Skeletal muscle tissue (tissue), 4 donors: ENCODE measurements around the gene DDX27. TPM values are rescaled to one million over a fixed set of nuclear protein-coding genes. Genes with fewer than 3 reads are reported as not detected.

Experiments used
- H3K27ac ChIP-seq: one replicate; pipeline ENCODE4 v1.7.0; 2013; ENCODE audit warnings: mild to moderate bottlenecking, low read depth, low read length, inconsistent platforms
- H3K27me3 ChIP-seq, 3 donors: one replicate each; pipeline ENCODE4 v1.7.0; 2013; ENCODE audit warnings: low read length in 3 of 3; ENCODE audit not compliant: control insufficient read depth in 3 of 3, insufficient read depth in 3 of 3
- H3K36me3 ChIP-seq, 3 donors: one replicate each; pipeline ENCODE4 v1.7.0; 2013; ENCODE audit warnings: low read length in 3 of 3; ENCODE audit not compliant: control insufficient read depth in 3 of 3, insufficient read depth in 3 of 3
- H3K4me1 ChIP-seq, 3 donors: one replicate each; pipeline ENCODE4 v1.7.0; 2013; ENCODE audit warnings: low read length in 3 of 3, mild to moderate bottlenecking in 3 of 3; ENCODE audit not compliant: control insufficient read depth in 3 of 3, insufficient read depth in 3 of 3
- H3K4me3 ChIP-seq, 3 donors: one replicate each; pipeline ENCODE4 v1.7.0; 2013; ENCODE audit warnings: low read length in 3 of 3
- H3K9ac ChIP-seq, 3 donors: one replicate each; pipeline ENCODE4 v1.7.0; 2013; ENCODE audit warnings: low read length in 3 of 3, mild to moderate bottlenecking in 3 of 3, moderate library complexity in 2 of 3, low read depth in 1 of 3
- H3K9me3 ChIP-seq, 3 donors: one replicate each; pipeline ENCODE4 v1.7.0; 2013; ENCODE audit warnings: low read length in 3 of 3; ENCODE audit not compliant: control insufficient read depth in 3 of 3
- total RNA-seq: library from RNA; depleted of rRNA; stranded (reverse); fragments of >200 nt; gene quantifications from one replicate; pipeline ENCODE4 v1.2.3, GENCODE V29; 2014
- donor health status: Osteomylitis.

The DDX27 gene
- total RNA-seq, 1 donor from 2014 or later, result 13.0 TPM

GRCh38 chr20:49228676-49229075 is 9.5 kb downstream of the DDX27 start:
- H3K4me1 ChIP-seq, result no peaks in the 10 kb centered on the region
- no peak overlapping the region for H3K27ac ChIP-seq
- H3K9ac ChIP-seq, result no peak overlapping the region
- no peak overlapping the region for H3K4me3 ChIP-seq
- H3K36me3 ChIP-seq, result peaks cover 66 to 71% (median 68%) of the 10 kb centered on the region in 3 donors
- H3K27me3 ChIP-seq, result no peaks in the 10 kb centered on the region
- no peaks in the 10 kb centered on the region for H3K9me3 ChIP-seq

DNA sequence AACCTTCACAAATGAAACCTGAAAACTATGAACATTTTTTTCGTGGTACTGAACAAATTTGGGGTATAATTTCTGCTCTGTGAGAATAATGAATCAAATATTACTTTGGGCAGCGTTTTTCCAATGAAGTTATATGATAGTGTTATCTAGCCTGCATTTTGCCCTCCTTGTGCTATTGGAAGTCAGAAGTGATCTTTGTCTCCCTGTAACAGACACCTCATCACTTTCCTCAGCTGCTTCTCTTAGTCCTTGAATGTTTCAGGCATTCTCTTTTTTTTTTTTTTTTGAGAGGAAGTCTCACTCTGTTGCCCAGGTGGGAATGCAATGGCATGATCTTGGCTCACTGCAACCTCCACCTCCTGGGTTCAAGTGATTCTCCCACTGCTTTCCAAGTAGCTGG is 10.2 kb downstream of the DDX27 start:
- no peaks in the 10 kb centered on the region for H3K9me3 ChIP-seq
- no peaks in the 10 kb centered on the region for H3K4me1 ChIP-seq
- no peak overlapping the region for H3K9ac ChIP-seq
- H3K36me3 ChIP-seq, result peaks cover 66 to 72% (median 68%) of the 10 kb centered on the region in 3 donors
- H3K4me3 ChIP-seq, result no peak overlapping the region
- H3K27me3 ChIP-seq, result no peaks in the 10 kb centered on the region
- H3K27ac ChIP-seq, result no peak overlapping the region

DNA sequence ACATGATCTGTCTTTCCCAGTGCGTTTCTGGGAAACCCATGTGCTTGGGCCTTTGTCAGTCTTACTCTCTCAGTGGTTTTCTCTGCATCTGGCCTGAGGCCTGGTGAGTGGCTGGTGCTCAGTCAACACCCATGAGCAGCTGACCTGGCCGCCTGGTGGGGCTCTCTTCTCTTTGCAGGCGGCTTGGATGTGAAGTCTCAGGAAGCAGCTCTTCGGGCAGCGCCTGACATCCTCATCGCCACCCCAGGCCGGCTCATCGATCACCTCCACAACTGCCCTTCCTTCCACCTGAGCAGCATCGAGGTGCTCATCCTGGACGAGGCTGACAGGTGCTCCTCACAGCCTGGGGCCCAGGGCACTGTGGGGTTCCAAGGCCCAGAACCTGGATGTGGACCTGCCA is 10.8 kb downstream of the DDX27 start:
- Histone ChIP-seq H3K4me3 (no peak overlapping the region), H3K27me3 (no peaks in the 10 kb centered on the region), H3K27ac (no peak overlapping the region), H3K36me3 (peaks cover 66 to 72% (median 68%) of the 10 kb centered on the region in 3 donors), H3K9me3 (no peaks in the 10 kb centered on the region), H3K9ac (peak overlapping the region in 1 of 3 donors; percentile 8), H3K4me1 (no peaks in the 10 kb centered on the region)

GRCh38 chr20:49230561-49231133 is 11.4 kb downstream of the DDX27 start:
- Histone ChIP-seq H3K4me1 (no peaks in the 10 kb centered on the region), H3K4me3 (no peak overlapping the region), H3K9me3 (no peaks in the 10 kb centered on the region), H3K9ac (peak overlapping the region in 1 of 3 donors; percentile 40), H3K27me3 (no peaks in the 10 kb centered on the region), H3K36me3 (peaks cover 68 to 73% (median 69%) of the 10 kb centered on the region in 3 donors), H3K27ac (no peak overlapping the region)

GRCh38 chr20:49231471-49231870 is 12.3 kb downstream of the DDX27 start:
- no peaks in the 10 kb centered on the region for H3K9me3 ChIP-seq
- H3K27me3 ChIP-seq, result no peaks in the 10 kb centered on the region
- H3K27ac ChIP-seq, result no peak overlapping the region
- no peaks in the 10 kb centered on the region for H3K4me1 ChIP-seq
- H3K36me3 ChIP-seq, result peaks cover 66 to 70% (median 67%) of the 10 kb centered on the region in 3 donors
- H3K4me3 ChIP-seq, result no peak overlapping the region
- no peak overlapping the region for H3K9ac ChIP-seq

DNA sequence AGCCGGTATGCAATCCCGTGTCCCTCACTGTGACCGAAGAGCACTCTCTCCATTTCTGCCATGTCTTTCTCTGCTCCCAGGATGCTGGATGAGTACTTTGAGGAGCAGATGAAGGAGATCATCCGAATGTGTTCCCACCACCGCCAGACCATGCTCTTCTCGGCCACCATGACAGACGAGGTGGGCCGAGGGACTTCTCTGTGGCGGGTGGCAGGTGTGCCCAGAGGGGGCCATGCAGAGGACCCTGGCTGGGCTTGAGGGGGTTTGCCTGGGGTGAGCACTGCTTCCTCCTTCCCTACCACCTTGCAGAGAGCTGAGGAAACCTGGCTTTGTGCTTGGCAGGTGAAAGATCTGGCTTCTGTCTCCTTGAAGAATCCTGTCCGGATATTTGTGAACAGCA is 14.0 kb downstream of the DDX27 start:
- Histone ChIP-seq H3K27me3 (no peaks in the 10 kb centered on the region), H3K9me3 (no peaks in the 10 kb centered on the region), H3K4me1 (no peaks in the 10 kb centered on the region), H3K9ac (no peak overlapping the region), H3K27ac (no peak overlapping the region), H3K4me3 (no peak overlapping the region), H3K36me3 (peaks cover 69 to 76% (median 74%) of the 10 kb centered on the region in 3 donors)

GRCh38 chr20:49234831-49235230 is 15.6 kb downstream of the DDX27 start:
- no peak overlapping the region for H3K27ac ChIP-seq
- no peaks in the 10 kb centered on the region for H3K4me1 ChIP-seq
- no peaks in the 10 kb centered on the region for H3K9me3 ChIP-seq
- no peak overlapping the region for H3K9ac ChIP-seq
- no peaks in the 10 kb centered on the region for H3K27me3 ChIP-seq
- no peak overlapping the region for H3K4me3 ChIP-seq
- peaks cover 73 to 81% (median 78%) of the 10 kb centered on the region in 3 donors for H3K36me3 ChIP-seq

DNA sequence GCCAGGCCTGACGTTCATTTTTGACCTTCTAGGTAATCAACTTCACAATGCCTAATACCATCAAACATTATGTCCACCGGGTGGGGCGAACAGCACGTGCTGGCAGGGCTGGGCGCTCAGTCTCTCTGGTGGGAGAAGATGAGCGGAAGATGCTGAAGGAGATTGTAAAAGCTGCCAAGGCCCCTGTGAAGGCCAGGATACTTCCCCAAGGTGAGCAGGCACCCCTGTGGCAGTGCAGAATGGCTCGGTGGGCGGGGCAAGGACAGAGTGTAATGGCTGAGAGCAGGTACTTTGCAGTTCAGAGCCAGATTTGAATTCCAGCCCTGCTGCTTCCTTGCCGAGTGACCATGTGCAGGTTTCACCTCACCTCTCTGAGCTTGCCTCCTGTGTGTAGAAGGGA is 17.1 kb downstream of the DDX27 start:
- Histone ChIP-seq H3K4me1 (no peaks in the 10 kb centered on the region), H3K36me3 (peaks cover 65 to 75% (median 67%) of the 10 kb centered on the region in 3 donors), H3K27me3 (no peaks in the 10 kb centered on the region), H3K9me3 (no peaks in the 10 kb centered on the region), H3K4me3 (no peak overlapping the region), H3K27ac (no peak overlapping the region), H3K9ac (no peak overlapping the region)

DNA sequence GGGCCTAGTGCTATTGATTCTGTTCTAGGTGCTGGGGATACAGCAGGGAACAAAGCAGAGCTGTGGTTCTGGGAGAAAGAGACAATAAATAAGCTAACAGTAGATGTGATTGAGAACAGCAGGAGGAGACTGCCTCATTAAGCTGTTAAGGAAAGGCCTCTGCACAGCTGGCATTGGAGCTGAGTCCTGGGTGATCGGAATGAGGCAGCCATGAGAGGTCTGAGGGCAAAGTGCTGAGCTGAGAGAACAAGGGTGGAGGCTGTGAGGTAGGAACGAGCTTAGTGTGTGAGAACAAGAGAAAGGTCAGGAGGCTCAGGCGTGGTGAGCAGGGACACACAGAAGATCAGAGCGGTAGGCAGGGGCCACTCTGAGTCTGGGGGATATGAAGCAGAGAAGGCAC is 18.3 kb downstream of the DDX27 start:
- H3K9me3 ChIP-seq, result no peaks in the 10 kb centered on the region
- H3K9ac ChIP-seq, result no peak overlapping the region
- H3K36me3 ChIP-seq, result peaks cover 67 to 78% (median 71%) of the 10 kb centered on the region in 3 donors
- no peaks in the 10 kb centered on the region for H3K27me3 ChIP-seq
- H3K27ac ChIP-seq, result no peak overlapping the region
- H3K4me3 ChIP-seq, result no peak overlapping the region
- no peaks in the 10 kb centered on the region for H3K4me1 ChIP-seq

DNA sequence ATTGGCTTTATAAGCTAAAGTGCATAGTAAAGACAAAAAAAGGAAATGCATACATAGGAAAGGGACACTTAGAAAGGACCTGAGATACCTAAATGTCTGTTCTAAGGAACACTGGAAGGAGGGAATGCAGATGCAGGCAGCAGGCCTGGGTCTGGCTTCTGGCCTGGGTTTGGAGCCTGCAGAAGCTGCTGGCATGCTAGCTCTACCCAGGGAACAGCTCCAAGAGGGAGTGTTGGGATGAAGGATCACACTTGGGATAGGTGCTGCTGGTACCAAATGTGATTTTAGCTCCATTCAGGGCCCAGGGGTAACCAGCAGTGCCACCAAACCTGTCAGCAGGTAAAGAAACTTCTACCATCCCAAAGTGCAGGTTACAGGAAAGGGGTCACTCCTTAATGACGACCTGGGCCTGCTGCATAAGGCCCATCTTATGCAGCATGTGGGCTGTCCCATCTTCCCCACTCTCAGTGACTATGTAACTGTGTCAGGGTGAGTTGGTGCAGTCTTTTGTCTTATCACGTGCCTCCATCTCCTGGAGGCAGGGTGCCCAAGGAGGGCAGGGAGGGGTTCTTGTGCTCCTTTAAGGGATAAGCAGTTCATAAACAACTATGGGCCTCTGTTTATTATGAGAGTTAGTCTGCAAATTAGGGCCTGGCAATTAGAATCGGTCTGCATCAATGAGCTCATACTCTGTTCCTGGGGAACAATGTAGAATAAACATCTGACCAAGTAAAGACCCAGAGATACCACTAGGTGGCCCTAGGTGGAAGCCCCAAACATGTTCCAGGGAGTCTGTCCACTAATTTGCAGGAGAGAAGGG is 26.9 kb downstream of the DDX27 start:
- no peak overlapping the region for H3K27ac ChIP-seq
- no peak overlapping the region for H3K4me3 ChIP-seq
- peak overlapping the region in 2 of 3 donors; percentile 10 to 33 for H3K9ac ChIP-seq
- H3K27me3 ChIP-seq, result no peaks in the 10 kb centered on the region
- peaks cover 63 to 83% (median 75%) of the 10 kb centered on the region in 3 donors for H3K36me3 ChIP-seq
- peaks cover 9 to 18% (median 13%) of the 10 kb centered on the region in 3 donors for H3K4me1 ChIP-seq
- H3K9me3 ChIP-seq, result no peaks in the 10 kb centered on the region
